Right lobe of liver (tissue), 4 donors: ENCODE results near the gene STRADB.

ENCODE experiments used
- POLR2A ChIP-seq: fragments of 450-650 bp; IDR thresholded peaks from one replicate; pipeline ENCODE4 v1.6.1; 2017; ENCODE audit warnings: antibody characterized with exemption, mild to moderate bottlenecking
- TF ChIP-seq, protein P1 (sequence below), 4 donors: fragments of 200-600 bp in 3 of 4; fragments of 450-650 bp in 1 of 4; IDR thresholded peaks; one replicate each; pipeline versions ENCODE4 v1.5.1 to v1.8.0; 2016 to 2022; ENCODE audit warnings: antibody characterized with exemption in 4 of 4, mild to moderate bottlenecking in 2 of 4
- donor health status: DM: no; HTN: no; CAD: no.
- donor health status: DM: no; HTN: no; CAD: no.
- donor health status: DM: no; HTN: yes; CAD: no.

DNA sequence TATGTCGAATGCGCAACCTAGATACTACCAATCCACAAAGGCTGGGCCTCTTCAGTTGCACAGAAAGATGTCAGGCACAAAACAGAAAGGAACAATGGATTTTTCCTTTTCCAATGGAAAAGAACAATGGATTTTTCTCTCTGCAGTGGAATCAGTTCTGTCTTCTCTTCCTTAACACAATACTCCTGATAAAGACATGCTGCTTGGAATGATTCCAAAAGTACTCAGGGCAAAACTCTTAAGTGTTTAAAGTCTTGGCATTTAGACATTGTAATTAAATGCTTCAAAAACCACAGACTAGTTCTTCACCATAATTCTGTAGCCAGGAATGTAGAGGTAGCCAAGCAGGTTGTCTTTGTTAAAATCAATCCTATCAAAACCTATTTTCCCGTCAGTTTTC is 47.7 kb upstream of the STRADB start:
- TF ChIP-seq, protein P1, sequence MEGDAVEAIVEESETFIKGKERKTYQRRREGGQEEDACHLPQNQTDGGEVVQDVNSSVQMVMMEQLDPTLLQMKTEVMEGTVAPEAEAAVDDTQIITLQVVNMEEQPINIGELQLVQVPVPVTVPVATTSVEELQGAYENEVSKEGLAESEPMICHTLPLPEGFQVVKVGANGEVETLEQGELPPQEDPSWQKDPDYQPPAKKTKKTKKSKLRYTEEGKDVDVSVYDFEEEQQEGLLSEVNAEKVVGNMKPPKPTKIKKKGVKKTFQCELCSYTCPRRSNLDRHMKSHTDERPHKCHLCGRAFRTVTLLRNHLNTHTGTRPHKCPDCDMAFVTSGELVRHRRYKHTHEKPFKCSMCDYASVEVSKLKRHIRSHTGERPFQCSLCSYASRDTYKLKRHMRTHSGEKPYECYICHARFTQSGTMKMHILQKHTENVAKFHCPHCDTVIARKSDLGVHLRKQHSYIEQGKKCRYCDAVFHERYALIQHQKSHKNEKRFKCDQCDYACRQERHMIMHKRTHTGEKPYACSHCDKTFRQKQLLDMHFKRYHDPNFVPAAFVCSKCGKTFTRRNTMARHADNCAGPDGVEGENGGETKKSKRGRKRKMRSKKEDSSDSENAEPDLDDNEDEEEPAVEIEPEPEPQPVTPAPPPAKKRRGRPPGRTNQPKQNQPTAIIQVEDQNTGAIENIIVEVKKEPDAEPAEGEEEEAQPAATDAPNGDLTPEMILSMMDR (IDR thresholded peaks at IDR 0.05): no peak
- no peak for TF ChIP-seq POLR2A
